Measurements from ENCODE around the gene RNF44.

Gene RNF44

GRCh38 chr5:176531902-176532493, 5.2 kb downstream of the RNF44 start:
- TF ChIP-seq CTCF (IDR thresholded peaks at IDR 0.05; ENCODE audit: low read length, missing control alignments) = no peak
- H3K4me3 ChIP-seq (replicated peaks; ENCODE audit: low read depth, low read length) = no peak overlapping the region
- DNase-seq (ENCODE audit: low read depth) = no peak

DNA sequence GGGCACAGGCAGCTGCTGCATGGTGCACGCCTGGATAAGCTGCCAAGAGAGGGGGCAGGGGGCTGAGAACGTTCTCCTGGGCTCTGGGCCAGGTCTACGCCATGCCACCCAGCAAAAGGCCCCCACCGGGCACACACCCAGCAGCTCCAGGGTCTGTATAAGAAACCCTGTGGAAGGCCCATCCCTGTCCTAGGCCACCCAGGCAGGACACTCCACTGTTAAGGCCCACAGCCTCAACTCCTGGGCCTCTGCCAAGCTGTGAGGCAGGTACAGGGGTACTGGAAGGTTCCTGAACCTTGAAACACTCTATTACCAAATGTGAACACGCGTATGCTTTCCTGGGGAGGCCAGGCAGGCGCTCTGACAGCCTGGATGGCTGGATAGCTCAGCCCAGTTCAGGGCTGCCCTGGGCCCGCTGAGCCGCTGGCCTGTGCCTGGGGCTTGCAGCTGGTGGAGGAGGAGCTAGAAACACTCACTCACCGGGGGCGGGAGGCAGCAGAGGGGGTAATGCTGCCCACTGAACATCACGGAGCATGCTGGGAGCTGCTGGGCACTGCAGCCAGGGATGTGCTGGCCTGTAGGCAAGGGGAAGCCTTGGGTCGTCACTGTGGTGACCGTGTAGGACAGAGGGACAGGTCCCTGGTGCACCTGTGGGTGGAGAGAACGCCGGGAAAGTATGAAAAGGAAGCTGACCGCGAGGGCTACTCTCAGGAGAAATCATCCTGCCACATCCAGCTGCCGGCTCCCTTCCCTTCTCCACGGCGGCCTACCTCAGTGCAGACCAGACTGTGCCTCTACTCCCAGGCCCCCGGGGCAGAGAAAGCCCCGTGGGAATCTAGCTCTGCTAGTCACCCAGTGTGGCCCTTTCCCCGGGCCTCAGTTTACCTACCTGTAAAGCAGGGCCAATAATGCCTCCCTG, 6.0 kb downstream of the RNF44 start:
- no peak for TF ChIP-seq CTCF (IDR thresholded peaks at IDR 0.05; ENCODE audit: low read length, missing control alignments)
- H3K4me3 ChIP-seq (replicated peaks; ENCODE audit: low read depth, low read length) = no peak overlapping the region
- no peak for DNase-seq (ENCODE audit: low read depth)

GRCh38 chr5:176530393-176530982, 6.7 kb downstream of the RNF44 start:
- no peak for DNase-seq (ENCODE audit: low read depth)
- no peak overlapping the region for H3K4me3 ChIP-seq (replicated peaks; ENCODE audit: low read depth, low read length)
- TF ChIP-seq CTCF (IDR thresholded peaks at IDR 0.05; ENCODE audit: low read length, missing control alignments) = no peak

DNA sequence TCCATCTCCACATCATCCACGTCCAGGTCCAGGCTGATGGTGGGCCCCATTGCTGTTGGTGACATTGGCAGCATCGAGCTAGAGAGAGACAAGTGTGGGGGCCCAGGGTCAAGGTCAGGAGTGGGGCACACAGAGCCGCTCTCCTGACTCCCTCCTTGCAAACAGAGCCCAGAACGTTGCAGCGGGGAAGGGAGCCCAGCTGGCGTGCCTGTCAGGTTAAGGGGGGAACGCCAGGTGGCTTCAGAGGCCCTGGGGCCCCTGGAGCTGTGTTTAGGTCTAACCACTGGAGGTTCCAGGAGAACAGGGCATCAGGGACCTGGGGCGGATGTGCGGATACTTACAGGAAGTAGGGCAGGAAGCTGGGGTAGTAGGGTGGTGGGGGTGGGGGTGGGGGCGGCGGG, 7.5 kb downstream of the RNF44 start:
- no peak for DNase-seq (ENCODE audit: low read depth)
- H3K4me3 ChIP-seq (replicated peaks; ENCODE audit: low read depth, low read length) = no peak overlapping the region
- no peak for TF ChIP-seq CTCF (IDR thresholded peaks at IDR 0.05; ENCODE audit: low read length, missing control alignments)

DNA sequence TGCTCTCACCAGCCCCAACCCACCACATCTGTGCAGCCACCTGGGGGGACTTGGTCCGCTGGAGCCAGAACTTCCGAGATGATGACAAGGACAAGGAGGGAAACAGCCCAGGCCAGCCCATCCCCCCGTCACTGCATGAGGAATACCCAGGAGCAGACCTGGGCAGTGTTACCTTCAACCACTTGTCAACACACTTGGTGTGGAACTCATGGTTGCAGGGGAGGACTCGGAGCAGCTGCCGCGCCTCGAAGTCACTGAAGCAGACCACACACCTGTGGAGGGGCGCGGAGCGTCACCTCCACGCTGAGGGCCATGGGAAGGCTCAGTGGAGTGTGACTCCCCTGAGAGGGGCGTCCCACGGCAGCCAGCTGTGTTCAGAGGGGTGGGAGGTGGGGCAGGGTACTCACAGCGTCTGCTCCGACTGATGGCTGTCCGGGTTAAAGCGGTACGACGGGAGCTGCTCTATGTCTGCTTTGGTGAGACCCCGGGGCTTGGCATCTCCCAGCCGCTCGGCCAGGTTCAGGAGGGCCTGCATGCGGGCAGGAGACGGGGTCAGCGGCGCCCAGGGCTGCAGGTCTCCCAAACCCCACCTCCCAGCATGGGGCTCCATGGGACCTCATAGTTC, 8.0 kb downstream of the RNF44 start:
- no peak overlapping the region for H3K4me3 ChIP-seq (replicated peaks; ENCODE audit: low read depth, low read length)
- no peak for DNase-seq (ENCODE audit: low read depth)
- no peak for TF ChIP-seq CTCF (IDR thresholded peaks at IDR 0.05; ENCODE audit: low read length, missing control alignments)

GRCh38 chr5:176528761-176529115, 8.5 kb downstream of the RNF44 start:
- TF ChIP-seq CTCF (IDR thresholded peaks at IDR 0.05; ENCODE audit: low read length, missing control alignments) = no peak
- DNase-seq (ENCODE audit: low read depth) = no peak
- H3K4me3 ChIP-seq (replicated peaks; ENCODE audit: low read depth, low read length) = no peak overlapping the region

Data from fibroblast of pulmonary artery (primary cell).